ENCODE results near the gene PAFAH1B1.

- TF ChIP-seq POLR2A (IDR thresholded peaks at IDR 0.05; ENCODE audit: low read depth) (no peak), CTCF (IDR thresholded peaks at IDR 0.05) (no peak), POLR2AphosphoS5 (IDR thresholded peaks at IDR 0.05) (no peak)
Measured at GRCh38 chr17:2721603-2722002, 128.1 kb downstream of the PAFAH1B1 start.

All from esophagus muscularis mucosa (tissue), 3 donors.